HEK293 (cell line): ENCODE measurements around the gene AMER2.

Experiments used
- CTCF ChIA-PET: fragments of 350-600 bp; formaldehyde crosslinking; extraction: SDS; loops from one replicate; lab custom pipeline; 2021; ENCODE audit warnings: antibody characterized with exemption; lab: Yijun Ruan, JAX
- POLR2A ChIA-PET: fragments of 300-600 bp; formaldehyde crosslinking; extraction: SDS; loops from one replicate; lab custom pipeline; 2020; ENCODE audit warnings: antibody characterized with exemption, inconsistent platforms; lab: Yijun Ruan, JAX
- H3K27ac ChIP-seq: fragments of 200-500 bp; sonication (Bioruptor generic); 2 replicates; pipeline ENCODE4 v1.5.1; 2014; ENCODE audit warnings: low read depth, low read length, control low read depth, inconsistent platforms; ENCODE audit errors: extremely low read depth
- H3K36me3 ChIP-seq, 2 experiments: fragments of 200-500 bp in 1 of 2; sonication (Bioruptor generic) in 1 of 2; 1 replicate in 1 of 2; 2 replicates in 1 of 2; pipeline ENCODE4 v1.5.1; 2014 to 2017; ENCODE audit warnings: inconsistent platforms in 2 of 2, low read length in 2 of 2; ENCODE audit not compliant: control insufficient read depth in 2 of 2, insufficient read depth in 1 of 2
- H3K4me1 ChIP-seq: fragments of 200-500 bp; sonication (Bioruptor generic); 2 replicates; pipeline ENCODE4 v1.5.1; 2014; ENCODE audit warnings: mild to moderate bottlenecking, low read length, inconsistent platforms; ENCODE audit not compliant: control insufficient read depth, insufficient read depth
- H3K4me3 ChIP-seq: 2 replicates; pipeline ENCODE4 v1.5.1; 2011; ENCODE audit warnings: low read depth, mild to moderate bottlenecking, control low read depth, low read length, moderate library complexity
- H3K9me3 ChIP-seq: fragments of 200-500 bp; sonication (Bioruptor generic); 2 replicates; pipeline ENCODE4 v1.5.1; 2014; ENCODE audit warnings: low read depth, low read length, inconsistent platforms; ENCODE audit not compliant: control insufficient read depth, insufficient read depth
- GFI1B ChIP-seq: fragments of 450-650 bp; formaldehyde crosslinking; IDR thresholded peaks from 2 replicates; pipeline ENCODE4 v1.5.1; 2016; ENCODE audit warnings: missing biosample characterization, missing genetic modification characterization
- HIC1 ChIP-seq: fragments of 450-650 bp; formaldehyde crosslinking; IDR thresholded peaks from 2 replicates; pipeline ENCODE4 v1.5.1; 2016; ENCODE audit warnings: missing biosample characterization, missing genetic modification characterization
- KLF1 ChIP-seq: fragments of 450-650 bp; formaldehyde crosslinking; IDR thresholded peaks from 2 replicates; pipeline ENCODE4 v1.5.1; 2016; ENCODE audit warnings: missing biosample characterization, missing genetic modification characterization
- MYNN ChIP-seq: fragments of 450-650 bp; formaldehyde crosslinking; IDR thresholded peaks from 2 replicates; pipeline ENCODE4 v1.5.1; 2016; ENCODE audit warnings: missing biosample characterization, missing genetic modification characterization, borderline replicate concordance
- ZBTB21 ChIP-seq: fragments of 450-650 bp; formaldehyde crosslinking; IDR thresholded peaks from 2 replicates; pipeline ENCODE4 v1.5.1; 2017; ENCODE audit warnings: missing biosample characterization, missing genetic modification characterization
- ZIC2 ChIP-seq: fragments of 450-650 bp; formaldehyde crosslinking; IDR thresholded peaks from 2 replicates; pipeline ENCODE4 v1.5.1; 2016; ENCODE audit warnings: missing biosample characterization, missing genetic modification characterization
- ZNF10 ChIP-seq: fragments of 450-650 bp; formaldehyde crosslinking; IDR thresholded peaks from 2 replicates; pipeline ENCODE4 v1.5.1; 2017; ENCODE audit warnings: missing biosample characterization, missing genetic modification characterization
- ZNF175 ChIP-seq: fragments of 450-650 bp; formaldehyde crosslinking; IDR thresholded peaks from 2 replicates; pipeline ENCODE4 v1.5.1; 2016; ENCODE audit warnings: missing biosample characterization, missing genetic modification characterization
- ZNF202 ChIP-seq: fragments of 450-650 bp; formaldehyde crosslinking; IDR thresholded peaks from 2 replicates; pipeline ENCODE4 v1.5.1; 2016; ENCODE audit warnings: missing biosample characterization, missing genetic modification characterization, borderline replicate concordance
- ZNF221 ChIP-seq: fragments of 450-650 bp; formaldehyde crosslinking; IDR thresholded peaks from 2 replicates; pipeline ENCODE4 v1.5.1; 2017; ENCODE audit warnings: missing biosample characterization, missing genetic modification characterization, borderline replicate concordance
- ZNF24 ChIP-seq: fragments of 450-650 bp; formaldehyde crosslinking; IDR thresholded peaks from 2 replicates; pipeline ENCODE4 v1.5.1; 2016; ENCODE audit warnings: missing biosample characterization, missing genetic modification characterization
- ZNF324 ChIP-seq: fragments of 450-650 bp; formaldehyde crosslinking; IDR thresholded peaks from 2 replicates; pipeline ENCODE4 v1.5.1; 2016; ENCODE audit warnings: missing biosample characterization, missing genetic modification characterization
- ZNF350 ChIP-seq: fragments of 450-650 bp; formaldehyde crosslinking; IDR thresholded peaks from 2 replicates; pipeline ENCODE4 v1.5.0; 2017; ENCODE audit warnings: missing biosample characterization, mild to moderate bottlenecking, missing genetic modification characterization
- ZNF426 ChIP-seq: fragments of 450-650 bp; formaldehyde crosslinking; IDR thresholded peaks from 2 replicates; pipeline ENCODE4 v1.5.1; 2017; ENCODE audit warnings: missing biosample characterization, missing genetic modification characterization, mild to moderate bottlenecking, inconsistent platforms, moderate library complexity
- ZNF48 ChIP-seq: fragments of 450-650 bp; formaldehyde crosslinking; IDR thresholded peaks from 2 replicates; pipeline ENCODE4 v1.5.1; 2016; ENCODE audit warnings: missing biosample characterization, missing genetic modification characterization
- ZNF548 ChIP-seq: fragments of 450-650 bp; formaldehyde crosslinking; IDR thresholded peaks from 2 replicates; pipeline ENCODE4 v1.5.1; 2016; ENCODE audit warnings: missing biosample characterization, missing genetic modification characterization
- ZNF600 ChIP-seq: fragments of 450-650 bp; formaldehyde crosslinking; IDR thresholded peaks from 2 replicates; pipeline ENCODE4 v1.5.1; 2016; ENCODE audit warnings: missing biosample characterization, missing genetic modification characterization
- ZNF610 ChIP-seq: fragments of 450-650 bp; formaldehyde crosslinking; IDR thresholded peaks from 2 replicates; pipeline ENCODE4 v1.5.1; 2016; ENCODE audit warnings: missing biosample characterization, missing genetic modification characterization, borderline replicate concordance
- ZNF624 ChIP-seq: fragments of 450-650 bp; formaldehyde crosslinking; IDR thresholded peaks from 2 replicates; pipeline ENCODE4 v1.5.1; 2017; ENCODE audit warnings: missing biosample characterization, missing genetic modification characterization
- ZNF664 ChIP-seq: fragments of 450-650 bp; formaldehyde crosslinking; IDR thresholded peaks from 2 replicates; pipeline ENCODE4 v1.5.1; 2016; ENCODE audit warnings: missing biosample characterization, missing genetic modification characterization
- ZNF792 ChIP-seq: fragments of 450-650 bp; formaldehyde crosslinking; IDR thresholded peaks from 2 replicates; pipeline ENCODE4 v1.5.1; 2016; ENCODE audit warnings: missing biosample characterization, missing genetic modification characterization
- ZNF843 ChIP-seq: fragments of 450-650 bp; formaldehyde crosslinking; IDR thresholded peaks from 2 replicates; pipeline ENCODE4 v1.5.1; 2016; ENCODE audit warnings: missing biosample characterization, missing genetic modification characterization
- TF ChIP-seq, protein P1 (sequence below): fragments of 450-650 bp; formaldehyde crosslinking; IDR thresholded peaks from 2 replicates; pipeline ENCODE4 v1.5.1; 2016; ENCODE audit warnings: missing biosample characterization, missing genetic modification characterization, low read depth
- TF ChIP-seq, protein P2 (sequence below): fragments of 450-650 bp; formaldehyde crosslinking; IDR thresholded peaks from 2 replicates; pipeline ENCODE4 v1.5.1; 2016; ENCODE audit warnings: missing biosample characterization, missing genetic modification characterization
- TF ChIP-seq, protein P3 (sequence below): fragments of 450-650 bp; formaldehyde crosslinking; IDR thresholded peaks from 2 replicates; pipeline ENCODE4 v1.5.1; 2016; ENCODE audit warnings: missing biosample characterization, missing genetic modification characterization, borderline replicate concordance
- TF ChIP-seq, protein P4 (sequence below): fragments of 450-650 bp; formaldehyde crosslinking; conservative IDR thresholded peaks from 2 replicates; pipeline ENCODE4 v1.5.1; 2016; ENCODE audit warnings: low read depth, missing biosample characterization, missing genetic modification characterization

AMER2 gene

GRCh38 chr13:25198647-25199046 is 26.6 kb upstream of the AMER2 start (continued):
- TF ChIP-seq, protein P1, sequence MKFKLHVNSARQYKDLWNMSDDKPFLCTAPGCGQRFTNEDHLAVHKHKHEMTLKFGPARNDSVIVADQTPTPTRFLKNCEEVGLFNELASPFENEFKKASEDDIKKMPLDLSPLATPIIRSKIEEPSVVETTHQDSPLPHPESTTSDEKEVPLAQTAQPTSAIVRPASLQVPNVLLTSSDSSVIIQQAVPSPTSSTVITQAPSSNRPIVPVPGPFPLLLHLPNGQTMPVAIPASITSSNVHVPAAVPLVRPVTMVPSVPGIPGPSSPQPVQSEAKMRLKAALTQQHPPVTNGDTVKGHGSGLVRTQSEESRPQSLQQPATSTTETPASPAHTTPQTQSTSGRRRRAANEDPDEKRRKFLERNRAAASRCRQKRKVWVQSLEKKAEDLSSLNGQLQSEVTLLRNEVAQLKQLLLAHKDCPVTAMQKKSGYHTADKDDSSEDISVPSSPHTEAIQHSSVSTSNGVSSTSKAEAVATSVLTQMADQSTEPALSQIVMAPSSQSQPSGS (tag by site-specific recombination) = no peak
- TF ChIP-seq ZNF664 (no peak), ZNF350 (tag by site-specific recombination) (no peak), ZIC2 (tag by site-specific recombination) (no peak), ZNF202 (tag by site-specific recombination) (no peak)

DNA sequence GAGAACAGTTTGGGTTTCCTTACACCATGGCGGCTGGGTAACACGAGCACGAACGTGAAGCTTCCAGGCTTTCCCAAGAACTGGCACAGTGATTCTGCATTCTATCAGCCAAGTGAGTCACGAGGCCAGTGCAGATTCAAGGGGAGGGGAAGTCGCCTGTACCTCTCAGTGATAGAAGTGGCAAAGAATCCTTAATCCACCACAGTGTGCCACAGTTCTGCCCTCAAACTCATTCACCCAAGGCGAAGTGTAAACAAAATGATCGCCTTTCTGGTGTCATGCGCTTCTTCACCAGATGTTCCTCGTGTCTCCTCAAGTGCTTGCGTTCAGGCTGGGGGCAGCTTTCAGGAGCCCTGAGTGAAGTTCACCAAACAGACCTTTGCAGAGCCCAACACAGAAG is 24.9 kb upstream of the AMER2 start:
- Histone ChIP-seq H3K9me3 (no peaks in the 10 kb centered on the region), H3K36me3 (no peaks in the 10 kb centered on the region), H3K4me3 (no peak overlapping the region), H3K27ac (no peak overlapping the region), H3K4me1 (no peaks in the 10 kb centered on the region)
- TF ChIP-seq MYNN (tag by site-specific recombination) (no peak), ZNF624 (tag by site-specific recombination) (no peak), HIC1 (tag by site-specific recombination) (no peak), ZNF792 (tag by site-specific recombination) (no peak), ZNF610 (tag by site-specific recombination) (no peak), KLF1 (tag by site-specific recombination) (no peak)
- ChIA-PET POLR2A (no interaction called here), CTCF (no interaction called here)

DNA sequence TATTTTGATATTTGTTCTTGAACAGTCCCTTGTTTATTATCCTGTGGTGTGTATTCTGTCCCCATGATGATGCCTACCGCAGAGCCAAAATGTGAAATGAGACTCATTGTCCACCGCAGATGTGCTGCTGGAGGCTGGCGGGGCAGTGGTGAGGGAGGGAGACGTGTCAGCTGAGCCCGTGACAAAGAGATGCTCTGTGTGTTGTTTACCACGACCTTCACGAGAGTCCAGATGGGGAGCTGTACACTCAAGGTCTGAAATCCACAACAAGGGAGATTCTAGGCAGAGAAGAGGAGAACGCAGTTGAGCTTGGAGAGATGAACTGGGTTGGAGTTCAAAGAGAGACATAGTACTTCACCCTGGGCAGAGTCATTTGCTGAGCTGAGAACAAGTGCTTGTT is 20.8 kb upstream of the AMER2 start:
- POLR2A ChIA-PET = no interaction called here
- H3K4me3 ChIP-seq = no peak overlapping the region
- H3K36me3 ChIP-seq = no peaks in the 10 kb centered on the region
- CTCF ChIA-PET = no interaction called here
- H3K27ac ChIP-seq = no peak overlapping the region
- no peaks in the 10 kb centered on the region for H3K9me3 ChIP-seq
- H3K4me1 ChIP-seq = no peaks in the 10 kb centered on the region
- TF ChIP-seq ZNF426 (no peak), GFI1B (tag by site-specific recombination) (no peak), ZBTB21 (no peak), ZNF610 (tag by site-specific recombination) (no peak), ZNF221 (tag by site-specific recombination) (no peak), ZNF324 (tag by site-specific recombination) (no peak), ZNF843 (tag by site-specific recombination) (no peak), ZNF24 (tag by site-specific recombination) (no peak), ZNF10 (tag by site-specific recombination) (no peak), ZNF600 (tag by site-specific recombination) (no peak), ZNF548 (tag by site-specific recombination) (no peak), ZNF175 (tag by site-specific recombination) (no peak), ZNF48 (tag by site-specific recombination) (no peak)
- TF ChIP-seq, protein P2, sequence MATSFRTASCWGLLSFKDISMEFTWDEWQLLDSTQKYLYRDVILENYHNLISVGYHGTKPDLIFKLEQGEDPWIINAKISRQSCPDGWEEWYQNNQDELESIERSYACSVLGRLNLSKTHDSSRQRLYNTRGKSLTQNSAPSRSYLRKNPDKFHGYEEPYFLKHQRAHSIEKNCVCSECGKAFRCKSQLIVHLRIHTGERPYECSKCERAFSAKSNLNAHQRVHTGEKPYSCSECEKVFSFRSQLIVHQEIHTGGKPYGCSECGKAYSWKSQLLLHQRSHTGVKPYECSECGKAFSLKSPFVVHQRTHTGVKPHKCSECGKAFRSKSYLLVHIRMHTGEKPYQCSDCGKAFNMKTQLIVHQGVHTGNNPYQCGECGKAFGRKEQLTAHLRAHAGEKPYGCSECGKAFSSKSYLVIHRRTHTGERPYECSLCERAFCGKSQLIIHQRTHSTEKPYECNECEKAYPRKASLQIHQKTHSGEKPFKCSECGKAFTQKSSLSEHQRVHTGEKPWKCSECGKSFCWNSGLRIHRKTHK (tag by site-specific recombination) = no peak
- TF ChIP-seq, protein P3, sequence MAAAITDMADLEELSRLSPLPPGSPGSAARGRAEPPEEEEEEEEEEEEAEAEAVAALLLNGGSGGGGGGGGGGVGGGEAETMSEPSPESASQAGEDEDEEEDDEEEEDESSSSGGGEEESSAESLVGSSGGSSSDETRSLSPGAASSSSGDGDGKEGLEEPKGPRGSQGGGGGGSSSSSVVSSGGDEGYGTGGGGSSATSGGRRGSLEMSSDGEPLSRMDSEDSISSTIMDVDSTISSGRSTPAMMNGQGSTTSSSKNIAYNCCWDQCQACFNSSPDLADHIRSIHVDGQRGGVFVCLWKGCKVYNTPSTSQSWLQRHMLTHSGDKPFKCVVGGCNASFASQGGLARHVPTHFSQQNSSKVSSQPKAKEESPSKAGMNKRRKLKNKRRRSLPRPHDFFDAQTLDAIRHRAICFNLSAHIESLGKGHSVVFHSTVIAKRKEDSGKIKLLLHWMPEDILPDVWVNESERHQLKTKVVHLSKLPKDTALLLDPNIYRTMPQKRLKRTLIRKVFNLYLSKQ (tag by site-specific recombination) = no peak
- TF ChIP-seq, protein P4, sequence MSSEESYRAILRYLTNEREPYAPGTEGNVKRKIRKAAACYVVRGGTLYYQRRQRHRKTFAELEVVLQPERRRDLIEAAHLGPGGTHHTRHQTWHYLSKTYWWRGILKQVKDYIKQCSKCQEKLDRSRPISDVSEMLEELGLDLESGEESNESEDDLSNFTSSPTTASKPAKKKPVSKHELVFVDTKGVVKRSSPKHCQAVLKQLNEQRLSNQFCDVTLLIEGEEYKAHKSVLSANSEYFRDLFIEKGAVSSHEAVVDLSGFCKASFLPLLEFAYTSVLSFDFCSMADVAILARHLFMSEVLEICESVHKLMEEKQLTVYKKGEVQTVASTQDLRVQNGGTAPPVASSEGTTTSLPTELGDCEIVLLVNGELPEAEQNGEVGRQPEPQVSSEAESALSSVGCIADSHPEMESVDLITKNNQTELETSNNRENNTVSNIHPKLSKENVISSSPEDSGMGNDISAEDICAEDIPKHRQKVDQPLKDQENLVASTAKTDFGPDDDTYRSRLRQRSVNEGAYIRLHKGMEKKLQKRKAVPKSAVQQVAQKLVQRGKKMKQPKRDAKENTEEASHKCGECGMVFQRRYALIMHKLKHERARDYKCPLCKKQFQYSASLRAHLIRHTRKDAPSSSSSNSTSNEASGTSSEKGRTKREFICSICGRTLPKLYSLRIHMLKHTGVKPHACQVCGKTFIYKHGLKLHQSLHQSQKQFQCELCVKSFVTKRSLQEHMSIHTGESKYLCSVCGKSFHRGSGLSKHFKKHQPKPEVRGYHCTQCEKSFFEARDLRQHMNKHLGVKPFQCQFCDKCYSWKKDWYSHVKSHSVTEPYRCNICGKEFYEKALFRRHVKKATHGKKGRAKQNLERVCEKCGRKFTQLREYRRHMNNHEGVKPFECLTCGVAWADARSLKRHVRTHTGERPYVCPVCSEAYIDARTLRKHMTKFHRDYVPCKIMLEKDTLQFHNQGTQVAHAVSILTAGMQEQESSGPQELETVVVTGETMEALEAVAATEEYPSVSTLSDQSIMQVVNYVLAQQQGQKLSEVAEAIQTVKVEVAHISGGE (tag by site-specific recombination) = no peak
